ENCODE measurements around the gene OLFML2B. TPM values are rescaled to one million over a fixed set of nuclear protein-coding genes. Genes with fewer than 3 reads are reported as not detected.

The OLFML2B gene
- total and polyA plus RNA-seq, 2 donors (not counting 1 experiment from before 2014, with no cell fraction given), result 5.1 to 7.2 TPM

- Histone ChIP-seq H3K4me3 (replicated peaks in 1 of 4; ENCODE audit: control extremely low read depth in 1 of 4, insufficient read depth in 1 of 4, low read depth in 3 of 4, low read length in 4 of 4) (no peak overlapping the region), H3K27ac (ENCODE audit: insufficient read depth, low read length) (no peak overlapping the region)
- DNase-seq (ENCODE audit: low read depth in 2 of 2), result no peak
Observed at GRCh38 chr1:162006081-162006480, 17.6 kb downstream of the OLFML2B start.

GRCh38 chr1:162004441-162004950, 19.2 kb downstream of the OLFML2B start:
- TF ChIP-seq CTCF (conservative IDR thresholded peaks at IDR 0.05 in 1 of 2, IDR thresholded peaks at IDR 0.05 in 1 of 2; ENCODE audit: low read depth in 1 of 2, low read length in 2 of 2) (no peak), EZH2 (IDR thresholded peaks at IDR 0.05; ENCODE audit: low read length, missing control alignments) (no peak)
- no peak overlapping the region for H2AFZ ChIP-seq (ENCODE audit: low read length)
- no peaks in the 10 kb centered on the region for H3K36me3 ChIP-seq (ENCODE audit: control insufficient read depth, insufficient read depth, low read length)
- no peak overlapping the region for H3K4me3 ChIP-seq (replicated peaks in 1 of 4; ENCODE audit: control extremely low read depth in 1 of 4, insufficient read depth in 1 of 4, low read depth in 3 of 4, low read length in 4 of 4)
- no peaks in the 10 kb centered on the region for H3K9me3 ChIP-seq (ENCODE audit: control insufficient read depth, insufficient read depth, low read depth, low read length)
- H3K27me3 ChIP-seq (ENCODE audit: control insufficient read depth, insufficient read depth, low read length), result no peaks in the 10 kb centered on the region
- no peak overlapping the region for H3K27ac ChIP-seq (ENCODE audit: insufficient read depth, low read length)
- no peak for DNase-seq (ENCODE audit: low read depth in 2 of 2)
- peaks cover 3% of the 10 kb centered on the region for H3K4me1 ChIP-seq (ENCODE audit: control insufficient read depth, extremely low read depth, insufficient read depth, low read length)
- H4K20me1 ChIP-seq (ENCODE audit: control insufficient read depth, extremely low read depth, insufficient read depth, low read length), result no peaks in the 10 kb centered on the region
- no peaks in the 10 kb centered on the region for H3K79me2 ChIP-seq (ENCODE audit: control insufficient read depth, insufficient read depth, low read length)
- no peak overlapping the region for H3K4me2 ChIP-seq (ENCODE audit: extremely low read depth, insufficient read depth, low read length)
- no peak overlapping the region for H3K9ac ChIP-seq (ENCODE audit: insufficient read depth, low read length)

More at GRCh38 chr1:162006081-162006480, 17.6 kb downstream of the OLFML2B start:
- Histone ChIP-seq H3K36me3 (ENCODE audit: control insufficient read depth, insufficient read depth, low read length) (no peaks in the 10 kb centered on the region), H3K9me3 (ENCODE audit: control insufficient read depth, insufficient read depth, low read depth, low read length) (no peaks in the 10 kb centered on the region), H3K9ac (ENCODE audit: insufficient read depth, low read length) (no peak overlapping the region), H2AFZ (ENCODE audit: low read length) (no peak overlapping the region), H3K4me1 (ENCODE audit: control insufficient read depth, extremely low read depth, insufficient read depth, low read length) (peaks cover 3% of the 10 kb centered on the region), H3K79me2 (ENCODE audit: control insufficient read depth, insufficient read depth, low read length) (no peaks in the 10 kb centered on the region), H4K20me1 (ENCODE audit: control insufficient read depth, extremely low read depth, insufficient read depth, low read length) (no peaks in the 10 kb centered on the region), H3K27me3 (ENCODE audit: control insufficient read depth, insufficient read depth, low read length) (no peaks in the 10 kb centered on the region), H3K4me2 (ENCODE audit: extremely low read depth, insufficient read depth, low read length) (no peak overlapping the region)
- no peak for TF ChIP-seq EZH2 (IDR thresholded peaks at IDR 0.05; ENCODE audit: low read length, missing control alignments)
- no peak for TF ChIP-seq CTCF (conservative IDR thresholded peaks at IDR 0.05 in 1 of 2, IDR thresholded peaks at IDR 0.05 in 1 of 2; ENCODE audit: low read depth in 1 of 2, low read length in 2 of 2)

GRCh38 chr1:162003830-162004215, 19.8 kb downstream of the OLFML2B start:
- Histone ChIP-seq H3K4me3 (replicated peaks in 1 of 4; ENCODE audit: control extremely low read depth in 1 of 4, insufficient read depth in 1 of 4, low read depth in 3 of 4, low read length in 4 of 4) (peak overlapping the region in 1 of 4 experiments; percentile 29), H3K36me3 (ENCODE audit: control insufficient read depth, insufficient read depth, low read length) (no peaks in the 10 kb centered on the region), H3K9me3 (ENCODE audit: control insufficient read depth, insufficient read depth, low read depth, low read length) (no peaks in the 10 kb centered on the region), H3K27me3 (ENCODE audit: control insufficient read depth, insufficient read depth, low read length) (no peaks in the 10 kb centered on the region), H3K27ac (ENCODE audit: insufficient read depth, low read length) (peak overlapping the region; percentile 31), H3K79me2 (ENCODE audit: control insufficient read depth, insufficient read depth, low read length) (no peaks in the 10 kb centered on the region), H3K4me2 (ENCODE audit: extremely low read depth, insufficient read depth, low read length) (peak overlapping the region; percentile 21), H3K9ac (ENCODE audit: insufficient read depth, low read length) (peak overlapping the region; percentile 5), H4K20me1 (ENCODE audit: control insufficient read depth, extremely low read depth, insufficient read depth, low read length) (no peaks in the 10 kb centered on the region), H3K4me1 (ENCODE audit: control insufficient read depth, extremely low read depth, insufficient read depth, low read length) (peaks cover 3% of the 10 kb centered on the region), H2AFZ (ENCODE audit: low read length) (no peak overlapping the region)
- peak; percentile 87 to 94 for DNase-seq (ENCODE audit: low read depth in 2 of 2)
- TF ChIP-seq EZH2 (IDR thresholded peaks at IDR 0.05; ENCODE audit: low read length, missing control alignments) (no peak), CTCF (conservative IDR thresholded peaks at IDR 0.05 in 1 of 2, IDR thresholded peaks at IDR 0.05 in 1 of 2; ENCODE audit: low read depth in 1 of 2, low read length in 2 of 2) (no peak)
